ENCODE results near the gene TOGARAM2. TPM values are rescaled to one million over a fixed set of nuclear protein-coding genes. Genes with fewer than 3 reads are reported as not detected.

Gene TOGARAM2
- total RNA-seq, 1 experiment from 2014 or later, result 0.75 TPM

DNA sequence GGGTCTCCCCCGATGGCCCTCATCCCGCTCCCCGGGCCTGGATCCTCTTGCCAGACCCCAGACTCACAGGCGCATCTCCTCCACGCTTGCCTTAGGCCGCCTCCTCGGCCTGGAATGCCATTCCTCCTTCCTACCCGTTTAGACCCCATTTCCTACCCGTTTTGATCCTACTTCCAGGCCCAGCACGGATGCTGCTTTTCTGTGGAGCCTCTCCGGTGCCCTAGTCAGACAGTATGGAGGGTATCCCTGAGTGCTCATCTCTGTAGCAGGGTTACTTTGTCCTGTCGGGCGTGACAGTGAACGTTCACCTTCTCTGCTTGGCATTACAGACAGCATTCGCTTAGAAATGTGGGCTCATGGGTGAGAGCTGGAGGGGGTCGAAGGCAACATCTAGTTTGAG lies 9.3 kb downstream of the TOGARAM2 start:
- TF ChIP-seq, protein P1, sequence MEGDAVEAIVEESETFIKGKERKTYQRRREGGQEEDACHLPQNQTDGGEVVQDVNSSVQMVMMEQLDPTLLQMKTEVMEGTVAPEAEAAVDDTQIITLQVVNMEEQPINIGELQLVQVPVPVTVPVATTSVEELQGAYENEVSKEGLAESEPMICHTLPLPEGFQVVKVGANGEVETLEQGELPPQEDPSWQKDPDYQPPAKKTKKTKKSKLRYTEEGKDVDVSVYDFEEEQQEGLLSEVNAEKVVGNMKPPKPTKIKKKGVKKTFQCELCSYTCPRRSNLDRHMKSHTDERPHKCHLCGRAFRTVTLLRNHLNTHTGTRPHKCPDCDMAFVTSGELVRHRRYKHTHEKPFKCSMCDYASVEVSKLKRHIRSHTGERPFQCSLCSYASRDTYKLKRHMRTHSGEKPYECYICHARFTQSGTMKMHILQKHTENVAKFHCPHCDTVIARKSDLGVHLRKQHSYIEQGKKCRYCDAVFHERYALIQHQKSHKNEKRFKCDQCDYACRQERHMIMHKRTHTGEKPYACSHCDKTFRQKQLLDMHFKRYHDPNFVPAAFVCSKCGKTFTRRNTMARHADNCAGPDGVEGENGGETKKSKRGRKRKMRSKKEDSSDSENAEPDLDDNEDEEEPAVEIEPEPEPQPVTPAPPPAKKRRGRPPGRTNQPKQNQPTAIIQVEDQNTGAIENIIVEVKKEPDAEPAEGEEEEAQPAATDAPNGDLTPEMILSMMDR (conservative IDR thresholded peaks at IDR 0.05; ENCODE audit: low read depth, low read length), result no peak
- TF ChIP-seq EZH2 (IDR thresholded peaks at IDR 0.05; ENCODE audit: borderline replicate concordance, low read depth, low read length, poor library complexity, severe bottlenecking), result no peak
- ChIA-PET POLR2A (ENCODE audit: low non-redundant PET) (no interaction called here), CTCF (no interaction called here)
- no TSS peak for BruUV-seq (replicated peaks)
- Histone ChIP-seq H3K27ac (ENCODE audit: low read depth, low read length, poor library complexity, severe bottlenecking) (no peak overlapping the region), H3K4me3 (ENCODE audit: low read depth, low read length, poor library complexity, severe bottlenecking) (no peak overlapping the region), H3K27me3 (replicated peaks; ENCODE audit: insufficient read depth, low read depth, low read length, poor library complexity) (no peaks in the 10 kb centered on the region), H3K36me3 (ENCODE audit: insufficient read depth, low read length, poor library complexity, severe bottlenecking) (no peaks in the 10 kb centered on the region), H3K9me3 (ENCODE audit: low read depth, low read length, poor library complexity, severe bottlenecking) (no peaks in the 10 kb centered on the region), H3K4me1 (ENCODE audit: insufficient read depth, low read length, poor library complexity, severe bottlenecking) (no peaks in the 10 kb centered on the region)
- intact Hi-C loops (cut with micrococcal nuclease; ENCODE audit: unreplicated experiment), result no loop called here
- DNase-seq (ENCODE audit: low spot score), result no peak

GRCh38 chr2:28991021-28991420 lies 9.9 kb downstream of the TOGARAM2 start:
- ChIA-PET POLR2A (ENCODE audit: low non-redundant PET) (no interaction called here), CTCF (no interaction called here)
- Histone ChIP-seq H3K4me3 (ENCODE audit: low read depth, low read length, poor library complexity, severe bottlenecking) (no peak overlapping the region), H3K4me1 (ENCODE audit: insufficient read depth, low read length, poor library complexity, severe bottlenecking) (no peaks in the 10 kb centered on the region), H3K36me3 (ENCODE audit: insufficient read depth, low read length, poor library complexity, severe bottlenecking) (no peaks in the 10 kb centered on the region), H3K9me3 (ENCODE audit: low read depth, low read length, poor library complexity, severe bottlenecking) (no peaks in the 10 kb centered on the region), H3K27ac (ENCODE audit: low read depth, low read length, poor library complexity, severe bottlenecking) (no peak overlapping the region), H3K27me3 (replicated peaks; ENCODE audit: insufficient read depth, low read depth, low read length, poor library complexity) (no peaks in the 10 kb centered on the region)
- DNase-seq (ENCODE audit: low spot score), result no peak
- TF ChIP-seq, protein P1 (conservative IDR thresholded peaks at IDR 0.05; ENCODE audit: low read depth, low read length), result no peak
- TF ChIP-seq EZH2 (IDR thresholded peaks at IDR 0.05; ENCODE audit: borderline replicate concordance, low read depth, low read length, poor library complexity, severe bottlenecking), result no peak
- BruUV-seq (replicated peaks), result no TSS peak
- intact Hi-C loops (cut with micrococcal nuclease; ENCODE audit: unreplicated experiment), result no loop called here

DNA sequence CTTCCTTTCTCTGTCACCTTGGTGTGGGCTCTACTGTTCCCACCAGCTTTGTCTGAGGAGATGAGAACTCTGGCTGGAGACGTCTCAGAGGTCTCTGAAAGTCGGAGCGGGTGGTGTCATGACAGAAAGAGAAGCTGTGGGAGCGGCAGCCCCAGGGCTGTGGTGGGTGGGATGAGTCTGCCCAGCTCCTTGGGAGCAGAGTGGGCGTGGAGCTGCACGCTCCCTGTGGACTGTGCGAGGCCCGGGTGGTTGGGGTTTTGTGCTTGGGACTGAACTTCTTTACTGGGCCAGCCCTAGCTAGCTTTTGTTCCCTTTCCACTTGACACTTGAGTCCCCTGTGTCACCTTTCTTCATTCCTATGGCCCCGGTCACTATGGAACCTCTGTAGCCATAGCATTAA lies 10.4 kb downstream of the TOGARAM2 start:
- Histone ChIP-seq H3K4me3 (ENCODE audit: low read depth, low read length, poor library complexity, severe bottlenecking) (no peak overlapping the region), H3K9me3 (ENCODE audit: low read depth, low read length, poor library complexity, severe bottlenecking) (no peaks in the 10 kb centered on the region), H3K27ac (ENCODE audit: low read depth, low read length, poor library complexity, severe bottlenecking) (no peak overlapping the region), H3K27me3 (replicated peaks; ENCODE audit: insufficient read depth, low read depth, low read length, poor library complexity) (no peaks in the 10 kb centered on the region), H3K4me1 (ENCODE audit: insufficient read depth, low read length, poor library complexity, severe bottlenecking) (no peaks in the 10 kb centered on the region), H3K36me3 (ENCODE audit: insufficient read depth, low read length, poor library complexity, severe bottlenecking) (no peaks in the 10 kb centered on the region)
- intact Hi-C loops (cut with micrococcal nuclease; ENCODE audit: unreplicated experiment), result no loop called here
- ChIA-PET CTCF (no interaction called here), POLR2A (ENCODE audit: low non-redundant PET) (no interaction called here)
- DNase-seq (ENCODE audit: low spot score), result no peak
- TF ChIP-seq, protein P1 (conservative IDR thresholded peaks at IDR 0.05; ENCODE audit: low read depth, low read length), result no peak
- TF ChIP-seq EZH2 (IDR thresholded peaks at IDR 0.05; ENCODE audit: borderline replicate concordance, low read depth, low read length, poor library complexity, severe bottlenecking), result no peak
- no TSS peak for BruUV-seq (replicated peaks)

All from A673 (cell line).